ENCODE data around the gene ZDHHC24.

DNA sequence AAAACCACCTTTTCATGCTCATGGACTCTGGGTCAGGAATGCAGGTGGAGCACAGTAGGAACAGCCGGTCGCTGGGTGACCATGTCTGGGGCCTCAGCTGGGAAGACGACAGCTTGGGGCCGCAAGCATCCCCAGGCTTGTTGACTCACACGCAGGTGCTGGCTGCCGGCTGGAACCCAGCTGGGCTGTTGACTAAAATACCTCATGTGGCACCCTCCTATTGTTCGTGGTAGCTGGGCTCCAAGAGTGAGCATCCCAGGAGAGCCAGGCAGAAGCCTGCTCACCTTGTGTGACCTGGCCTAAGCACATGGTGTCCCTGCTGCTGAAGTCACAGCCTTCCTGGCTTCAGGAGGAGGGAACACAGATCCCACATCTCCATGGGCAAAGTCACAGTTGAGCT is 56.2 kb downstream of the ZDHHC24 start:
- TF ChIP-seq CHD2 (IDR thresholded peaks at IDR 0.05; ENCODE audit: borderline replicate concordance, low read depth, low read length) = no peak
- TF ChIP-seq EZH2 (IDR thresholded peaks at IDR 0.05; ENCODE audit: borderline replicate concordance, control insufficient read depth, low read depth, low read length) = no peak
- TF ChIP-seq POLR2AphosphoS5 (IDR thresholded peaks at IDR 0.05; ENCODE audit: low read length) = no peak
- TF ChIP-seq RAD21 (IDR thresholded peaks at IDR 0.05; ENCODE audit: insufficient read depth, low read depth, low read length) = no peak
- no peak for TF ChIP-seq CTCF (IDR thresholded peaks at IDR 0.05 in 2 of 3, conservative IDR thresholded peaks at IDR 0.05 in 1 of 3; ENCODE audit: control insufficient read depth in 2 of 3, extremely low read depth in 1 of 3, insufficient read depth in 1 of 3, low read depth in 3 of 3, low read length in 3 of 3)
- TF ChIP-seq, protein P1, sequence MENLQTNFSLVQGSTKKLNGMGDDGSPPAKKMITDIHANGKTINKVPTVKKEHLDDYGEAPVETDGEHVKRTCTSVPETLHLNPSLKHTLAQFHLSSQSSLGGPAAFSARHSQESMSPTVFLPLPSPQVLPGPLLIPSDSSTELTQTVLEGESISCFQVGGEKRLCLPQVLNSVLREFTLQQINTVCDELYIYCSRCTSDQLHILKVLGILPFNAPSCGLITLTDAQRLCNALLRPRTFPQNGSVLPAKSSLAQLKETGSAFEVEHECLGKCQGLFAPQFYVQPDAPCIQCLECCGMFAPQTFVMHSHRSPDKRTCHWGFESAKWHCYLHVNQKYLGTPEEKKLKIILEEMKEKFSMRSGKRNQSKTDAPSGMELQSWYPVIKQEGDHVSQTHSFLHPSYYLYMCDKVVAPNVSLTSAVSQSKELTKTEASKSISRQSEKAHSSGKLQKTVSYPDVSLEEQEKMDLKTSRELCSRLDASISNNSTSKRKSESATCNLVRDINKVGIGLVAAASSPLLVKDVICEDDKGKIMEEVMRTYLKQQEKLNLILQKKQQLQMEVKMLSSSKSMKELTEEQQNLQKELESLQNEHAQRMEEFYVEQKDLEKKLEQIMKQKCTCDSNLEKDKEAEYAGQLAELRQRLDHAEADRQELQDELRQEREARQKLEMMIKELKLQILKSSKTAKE (IDR thresholded peaks at IDR 0.05; ENCODE audit: low read depth, poor library complexity, severe bottlenecking) = no peak
- no peak for TF ChIP-seq SMAD1 (IDR thresholded peaks at IDR 0.05; ENCODE audit: low read depth, partially characterized antibody)

Measured in GM12878 (cell line).